Lung (tissue), 16 donors: ENCODE measurements around the gene NOX5. TPM values are rescaled to one million over a fixed set of nuclear protein-coding genes. Genes with fewer than 3 reads are reported as not detected.

Experiments used
- ATAC-seq: fragments of 200-7000 bp; cut with Tn5 transposase; one replicate; pipeline ENCODE4 v1.9.1; 2020; ENCODE audit warnings: moderate number of reproducible peaks; ENCODE audit not compliant: insufficient read depth, low FRiP score
- DNase-seq, 3 donors: peaks; one replicate each; pipeline ENCODE4 v3.0.0-alpha.2; 2013 to 2017
- H3K27ac ChIP-seq, 2 donors: one replicate each; pipeline ENCODE4 v1.5.1; 2013; ENCODE audit warnings: mild to moderate bottlenecking in 2 of 2, moderate library complexity in 2 of 2, control low read depth in 1 of 2, inconsistent platforms in 1 of 2, low read depth in 1 of 2, low read length in 1 of 2
- H3K27me3 ChIP-seq, 3 donors: one replicate each; pipeline ENCODE4 v1.5.1; 2013; ENCODE audit warnings: low read length in 2 of 3; ENCODE audit not compliant: control insufficient read depth in 3 of 3, insufficient read depth in 3 of 3
- H3K36me3 ChIP-seq, 4 donors: one replicate each; pipeline ENCODE4 v1.5.1; 2013; ENCODE audit warnings: low read length in 4 of 4, mild to moderate bottlenecking in 1 of 4, moderate library complexity in 1 of 4; ENCODE audit not compliant: control insufficient read depth in 4 of 4, insufficient read depth in 4 of 4
- H3K4me1 ChIP-seq, 5 donors: one replicate each; pipeline ENCODE4 v1.5.1; 2013; ENCODE audit warnings: low read length in 5 of 5, mild to moderate bottlenecking in 2 of 5, moderate library complexity in 1 of 5; ENCODE audit not compliant: control insufficient read depth in 5 of 5, insufficient read depth in 5 of 5
- H3K4me3 ChIP-seq: one replicate; pipeline ENCODE4 v1.5.1; 2013; ENCODE audit warnings: mild to moderate bottlenecking, control low read depth, moderate library complexity
- H3K9ac ChIP-seq, 2 donors: one replicate each; pipeline ENCODE4 v1.5.1; 2013; ENCODE audit warnings: low read length in 2 of 2, control low read depth in 1 of 2; ENCODE audit not compliant: insufficient read depth in 1 of 2
- H3K9me3 ChIP-seq, 4 donors: one replicate each; pipeline ENCODE4 v1.5.1; 2013; ENCODE audit warnings: low read length in 3 of 4, mild to moderate bottlenecking in 1 of 4, moderate library complexity in 1 of 4; ENCODE audit not compliant: control insufficient read depth in 4 of 4, insufficient read depth in 3 of 4
- CTCF ChIP-seq: IDR thresholded peaks from 2 replicates; pipeline ENCODE4 v1.5.1; 2012; ENCODE audit warnings: mild to moderate bottlenecking; ENCODE audit errors: control extremely low read depth, extremely low read depth
- WGBS, 2 donors: extraction: QIAGEN DNeasy Blood & Tissue Kit; methylation state at CpG; one replicate each; pipeline ENCODE4 v1.1.7; 2013; 5-methylcytosine and 5-hydroxymethylcytosine counted together
- long read RNA-seq, 5 donors: transcript quantifications; one replicate each; lab custom pipeline, GENCODE V29; 2026
- polyA plus RNA-seq, 2 donors: library from polyadenylated mRNA; stranded (reverse); fragments of 200-250 nt; gene quantifications; one replicate each; pipeline ENCODE4 v1.2.1, GENCODE V29; 2013
- total RNA-seq, 2 donors: library from RNA; depleted of rRNA in 1 of 2; stranded (reverse); fragments of >200 nt in 1 of 2; gene quantifications; one replicate each; pipeline ENCODE4 v1.2.1, GENCODE V29; 2014 to 2021
- donor health status: control.
- donor health status: control.
- donor health status: Bipolar disorder and iron deficiency.
- donor health status: healthy.
- donor health status: DM: yes; HTN: yes; CAD: no.

NOX5 gene
- total RNA-seq (under 1 TPM; 0.09 to 0.77 TPM), polyA plus RNA-seq (under 1 TPM; 0.03 to 0.08 TPM)
- long read RNA-seq, donor 1: 0 reads
- long read RNA-seq, donor 2: 0 reads
- long read RNA-seq, donor 3: 0 reads
- long read RNA-seq, donor 4: 0 reads
- long read RNA-seq, donor 5: 0 reads

DNA sequence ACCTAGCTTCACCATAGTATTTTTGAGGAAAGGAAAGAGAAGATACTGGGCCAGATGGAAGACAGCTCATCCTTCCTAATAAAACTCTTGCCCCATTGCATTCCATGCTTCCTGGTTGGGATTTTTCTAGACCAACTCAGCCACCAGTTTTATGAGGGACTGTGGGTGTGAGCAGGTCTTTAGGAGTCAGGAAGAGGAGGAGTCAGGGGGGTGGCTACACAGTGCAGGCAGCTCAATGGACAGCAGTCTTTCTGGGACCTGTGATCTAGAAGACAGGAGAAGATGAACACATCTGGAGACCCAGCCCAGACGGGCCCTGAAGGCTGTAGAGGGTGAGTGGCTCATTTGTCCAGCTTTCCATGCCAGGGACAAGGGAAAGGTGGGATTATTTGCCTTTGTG is at the start of gene NOX5:
TSS of gene NOX5 (plus strand) at position 242 of the 400 bp plus-strand sequence. CDS start at position 283, 41 bp downstream.
- H3K9ac ChIP-seq: no peak within 1 kb of the TSS
- H3K27me3 ChIP-seq: no peaks in the 10 kb centered on the region
- no peak within 1 kb of the TSS for H3K4me3 ChIP-seq
- peaks cover 0 to 1% (median 0%) of the 10 kb centered on the region in 5 donors for H3K4me1 ChIP-seq
- WGBS, 2 donors: 75 to 82% methylated on average over 1 of the region's 1 CpG
- no peak for DNase-seq
- no peak for TF ChIP-seq CTCF
- ATAC-seq: no peak
- no peak within 1 kb of the TSS for H3K27ac ChIP-seq
- peaks cover 0 to under 1% (median 0%) of the 10 kb centered on the region in 4 donors for H3K9me3 ChIP-seq
- H3K36me3 ChIP-seq: no peaks in the 10 kb centered on the region

DNA sequence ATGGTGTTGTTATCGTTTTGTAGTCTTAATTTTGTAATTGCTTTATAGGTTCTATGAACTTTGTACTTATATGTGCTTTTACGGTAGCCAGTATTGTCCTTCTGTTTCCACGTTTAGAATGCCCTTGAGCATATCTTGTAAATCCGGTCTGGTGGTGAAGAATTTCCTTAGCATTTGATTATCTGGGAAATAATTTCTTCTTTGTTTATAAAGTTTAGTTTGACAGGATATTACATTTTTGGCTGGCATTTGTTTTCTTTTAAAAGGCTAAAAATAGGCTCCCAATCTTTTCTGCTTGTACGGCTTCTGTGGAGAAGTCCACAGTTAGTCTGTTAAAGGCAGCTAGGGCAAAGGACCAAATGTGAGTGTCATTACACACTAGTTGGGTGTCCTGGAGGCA is 47.5 kb upstream of the NOX5 start:
- DNase-seq (no peak), ATAC-seq (no peak)
- no peaks in the 10 kb centered on the region for H3K36me3 ChIP-seq
- 56 to 75% methylated on average over 5 of the region's 5 CpGs for WGBS, 2 donors
- no peak for TF ChIP-seq CTCF
- H3K27ac ChIP-seq: no peak overlapping the region
- H3K9me3 ChIP-seq: peaks cover 0 to 12% (median 1%) of the 10 kb centered on the region in 4 donors
- H3K4me1 ChIP-seq: no peaks in the 10 kb centered on the region
- H3K4me3 ChIP-seq: no peak overlapping the region
- H3K27me3 ChIP-seq: peaks cover 0 to 2% (median 0%) of the 10 kb centered on the region in 3 donors
- no peak overlapping the region for H3K9ac ChIP-seq

DNA sequence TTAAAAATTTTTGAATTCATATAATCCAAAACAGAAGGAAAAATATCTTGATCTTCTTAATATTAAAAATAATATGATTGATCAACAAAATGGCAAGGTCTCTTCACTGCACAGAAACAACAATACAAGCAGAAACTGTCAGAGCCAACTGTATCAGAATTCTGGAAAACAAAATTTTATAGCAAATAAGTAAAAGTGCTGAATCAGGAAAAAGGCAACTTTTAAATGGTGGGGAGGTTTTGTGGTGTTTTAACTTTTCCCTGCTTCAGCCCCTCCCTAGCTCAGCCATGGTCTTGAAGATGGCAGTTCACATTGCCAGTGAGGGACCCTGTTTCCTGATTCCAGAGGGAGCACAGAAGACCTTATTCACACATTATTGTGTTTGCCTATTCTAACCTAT is 46.5 kb upstream of the NOX5 start:
- peaks cover 0 to 12% (median 1%) of the 10 kb centered on the region in 4 donors for H3K9me3 ChIP-seq
- H3K9ac ChIP-seq: no peak overlapping the region
- H3K27ac ChIP-seq: no peak overlapping the region
- H3K36me3 ChIP-seq: no peaks in the 10 kb centered on the region
- no peak for TF ChIP-seq CTCF
- no peaks in the 10 kb centered on the region for H3K4me1 ChIP-seq
- DNase-seq: no peak
- no peaks in the 10 kb centered on the region for H3K27me3 ChIP-seq
- no peak for ATAC-seq
- no peak overlapping the region for H3K4me3 ChIP-seq

- TF ChIP-seq CTCF: no peak
- no peak overlapping the region for H3K27ac ChIP-seq
Measured at GRCh38 chr15:68969298-68969697, 45.2 kb upstream of the NOX5 start.

More at GRCh38 chr15:68969298-68969697, 45.2 kb upstream of the NOX5 start:
- Histone ChIP-seq H3K4me3 (no peak overlapping the region), H3K36me3 (no peaks in the 10 kb centered on the region), H3K9ac (no peak overlapping the region), H3K9me3 (peaks cover 0 to 12% (median 3%) of the 10 kb centered on the region in 4 donors), H3K27me3 (no peaks in the 10 kb centered on the region), H3K4me1 (no peaks in the 10 kb centered on the region)
- DNase-seq (no peak), ATAC-seq (no peak)
